DMS153 treated with DMSO at 0.1 percent for 48 hours (cell line): ENCODE measurements around the gene NAA60.
"Not testable (repeated sequence)": the region's sequence is repeated elsewhere in the genome, so short reads cannot be mapped to it uniquely, and the experiment has no call there.

ENCODE experiments used
- DNase-seq: peaks from one replicate; lab custom pipeline; 2025; ENCODE audit not compliant: unreplicated experiment; lab: John Stamatoyannopoulos, UW

Gene NAA60

GRCh38 chr16:3481696-3482658 lies 38.5 kb downstream of the NAA60 start:
- DNase-seq = no peak

DNA sequence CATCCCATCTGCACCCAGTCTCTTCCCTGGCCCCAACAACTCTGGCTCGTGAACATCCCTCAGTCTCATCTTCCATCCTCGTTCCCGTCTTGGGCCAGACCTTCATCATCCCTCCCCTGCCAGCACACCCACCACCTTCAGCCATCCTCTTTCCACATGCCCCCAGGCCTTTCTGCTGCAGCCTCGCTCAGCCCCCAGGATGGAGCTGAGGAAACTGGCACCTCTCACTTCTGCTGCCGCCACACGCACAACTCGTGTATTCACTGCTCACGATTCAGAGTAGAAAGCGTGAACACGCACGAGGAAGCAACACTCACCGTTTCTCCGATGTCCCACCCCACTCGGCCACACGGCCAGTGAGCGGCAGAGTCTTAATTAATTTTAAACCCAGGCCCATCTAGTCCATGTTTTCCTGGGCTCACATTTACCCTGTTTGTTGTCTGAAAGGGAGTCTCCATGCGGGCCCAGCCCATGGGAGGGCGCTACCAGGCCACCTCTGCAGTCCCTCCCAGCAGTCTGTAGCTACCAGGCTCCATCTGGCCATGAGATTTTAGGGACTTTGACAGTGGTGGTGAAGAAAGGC lies 39.3 kb downstream of the NAA60 start:
- DNase-seq = no peak

- DNase-seq = no peak
These were observed 41.0 kb downstream of the NAA60 start for GRCh38 chr16:3484318-3485096.

DNA sequence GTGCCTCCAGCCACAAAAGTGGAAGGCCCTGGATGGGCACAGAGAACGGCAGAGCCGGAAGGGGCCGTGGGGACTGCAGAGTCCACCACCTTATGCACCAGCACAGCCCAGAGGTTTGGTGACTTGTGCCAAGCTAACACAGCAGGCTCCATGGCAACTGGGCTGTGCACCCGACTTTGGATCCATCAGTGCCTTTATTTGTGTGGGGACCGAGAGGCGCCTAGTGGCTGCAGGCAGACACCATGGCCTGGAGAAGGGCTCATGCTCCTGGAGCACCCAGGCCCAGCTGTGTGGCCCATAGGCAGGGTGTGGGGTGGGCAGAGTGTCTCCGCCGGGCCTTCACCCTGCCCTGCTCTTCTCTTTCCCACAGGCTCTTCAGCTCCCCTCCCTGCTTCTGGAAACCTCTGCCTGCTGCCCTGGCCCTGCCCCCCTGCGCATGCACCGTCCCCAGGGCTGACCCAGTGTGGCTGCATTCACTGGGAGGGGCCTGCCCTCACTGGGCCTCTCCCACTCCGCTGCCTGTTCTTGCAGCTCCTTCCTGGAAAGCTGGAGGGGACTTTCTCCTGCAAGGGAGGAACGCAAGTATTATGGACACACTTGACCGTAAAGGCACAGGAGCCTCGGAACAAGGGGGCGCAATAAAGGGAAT lies 41.7 kb downstream of the NAA60 start:
- no peak for DNase-seq

GRCh38 chr16:3485821-3486505 lies 42.5 kb downstream of the NAA60 start:
- no peak for DNase-seq

DNA sequence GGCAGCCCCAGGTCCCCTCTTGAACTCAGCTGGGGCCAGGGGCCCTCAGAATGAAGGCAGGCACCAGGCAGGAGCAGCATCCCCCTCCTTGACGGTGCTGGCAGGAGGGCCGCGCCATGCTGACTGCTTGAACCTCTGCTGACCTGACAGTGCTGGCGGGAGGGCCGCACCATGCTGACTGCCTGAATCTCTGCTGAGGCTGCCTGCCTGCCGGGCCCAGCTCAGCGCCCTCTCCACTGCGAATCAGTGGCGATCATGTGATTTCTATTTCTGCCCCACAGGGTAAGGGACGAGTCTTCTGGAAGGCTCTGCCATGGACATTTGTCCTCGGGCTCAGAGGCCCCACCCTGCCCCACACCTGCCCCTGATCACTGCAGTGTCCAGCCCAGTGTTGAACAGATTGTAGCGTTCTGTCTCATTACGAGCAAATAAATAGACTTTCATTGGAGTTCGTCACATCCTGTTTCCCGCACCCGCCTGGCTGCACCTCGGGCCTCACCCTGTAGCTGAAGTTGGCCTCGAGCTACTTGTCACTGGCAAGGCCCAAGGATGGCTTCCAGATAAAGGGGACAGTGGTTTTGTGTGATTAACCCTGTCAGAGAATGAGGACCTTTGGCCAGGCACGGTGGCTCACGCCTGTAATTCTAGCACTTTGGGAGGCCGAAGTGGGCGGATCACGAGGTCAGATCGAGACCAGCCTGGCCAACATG lies 43.2 kb downstream of the NAA60 start:
- no peak for DNase-seq

DNA sequence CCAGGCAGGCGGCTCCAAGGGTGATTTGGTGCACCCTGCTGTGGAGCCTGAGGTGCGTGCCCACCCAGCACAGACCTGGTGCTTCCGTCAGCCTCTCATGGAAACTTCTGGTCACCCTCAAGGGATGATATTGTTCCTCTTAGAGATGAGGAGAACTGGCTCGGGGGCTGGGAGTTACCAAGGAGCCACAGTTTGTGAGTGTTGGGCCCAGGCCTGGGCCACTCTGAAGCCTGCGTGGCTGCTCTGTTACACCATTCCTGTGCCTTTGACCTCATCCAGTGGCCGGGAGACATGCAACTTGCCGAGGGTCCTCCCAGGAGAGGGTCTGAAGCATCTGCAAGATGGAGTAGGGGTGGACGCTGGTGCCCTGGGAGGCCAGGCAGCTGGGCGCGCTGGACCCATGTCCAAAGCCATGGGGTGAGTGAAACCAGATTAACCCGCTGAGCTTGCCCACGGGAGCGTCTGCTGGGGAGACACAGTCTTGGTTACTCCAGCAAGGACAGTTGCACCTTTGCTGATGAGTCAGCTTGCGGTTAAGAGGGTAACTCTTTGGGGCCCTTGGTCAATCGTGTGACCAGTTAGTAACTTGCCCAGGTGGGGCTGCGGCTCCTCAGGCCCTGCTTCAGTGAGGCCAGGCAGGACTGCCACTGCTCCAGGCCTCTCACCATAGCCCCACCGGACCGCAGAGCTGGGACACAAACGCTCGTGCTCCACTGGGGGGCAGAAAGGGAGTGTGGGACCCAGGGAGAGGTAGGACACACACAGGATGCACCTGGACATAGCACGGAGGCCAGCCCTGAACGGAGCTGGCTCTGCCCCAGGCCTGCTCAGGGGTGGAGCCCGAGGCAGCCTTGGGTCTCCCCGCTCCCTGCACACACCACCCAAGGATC lies 44.3 kb downstream of the NAA60 start:
- DNase-seq = no peak

DNA sequence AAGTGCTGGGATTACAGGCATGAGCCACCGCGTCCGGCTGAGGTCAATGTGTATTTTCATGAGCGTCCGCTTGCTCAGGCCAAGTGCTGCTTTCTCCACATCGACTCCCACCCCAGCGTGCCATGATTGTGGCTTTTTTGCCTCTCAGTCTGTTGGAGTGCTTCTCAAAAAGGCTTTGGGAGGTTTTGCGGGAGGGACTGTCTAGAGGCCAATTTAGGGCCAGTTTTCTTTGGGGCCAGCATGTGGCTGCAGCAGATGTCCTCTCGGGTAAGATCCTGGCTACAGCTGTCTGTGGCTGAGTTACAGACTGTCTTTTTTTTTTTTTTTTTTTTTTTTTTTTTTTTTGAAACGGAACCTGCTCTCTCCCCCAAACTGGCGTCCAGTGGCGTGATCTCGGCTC lies 45.3 kb downstream of the NAA60 start:
- no peak for DNase-seq

- no peak for DNase-seq
These were observed 47.6 kb downstream of the NAA60 start for GRCh38 chr16:3490911-3491629.

- DNase-seq = no peak
These were observed 48.9 kb downstream of the NAA60 start for GRCh38 chr16:3492356-3492755.

DNA sequence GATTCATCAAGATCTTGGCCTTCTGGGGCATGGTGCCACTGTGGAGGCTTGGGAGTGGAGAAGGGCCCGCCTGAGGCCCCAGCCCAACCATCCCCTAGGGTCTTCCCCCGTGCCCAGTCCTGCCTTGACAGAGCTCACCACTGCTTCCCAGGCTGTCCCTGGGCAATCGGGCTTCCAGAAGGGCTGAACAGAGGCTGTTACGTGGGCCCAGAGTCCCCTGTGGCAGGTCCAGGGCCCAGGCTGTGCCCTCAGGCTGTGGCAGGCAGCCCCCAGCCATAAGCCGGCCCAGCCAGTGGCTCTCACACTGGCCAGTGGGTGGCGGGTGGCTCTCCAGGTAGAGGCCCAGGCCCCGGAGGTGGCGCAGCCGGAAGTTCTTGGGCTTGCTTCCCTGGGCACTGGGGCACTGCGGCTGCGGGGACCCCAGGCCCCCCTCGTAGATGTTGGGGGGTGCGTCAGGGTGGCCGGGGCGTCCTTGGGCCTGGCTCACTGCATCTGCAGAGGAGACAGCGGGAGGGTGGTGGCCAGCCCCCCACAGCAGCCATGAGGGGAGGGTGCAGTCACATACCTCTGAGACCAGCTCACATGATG lies 51.0 kb downstream of the NAA60 start:
- DNase-seq = no peak

GRCh38 chr16:3495176-3495575 lies 51.7 kb downstream of the NAA60 start, which contains the start of gene C16orf90:
Gene C16orf90 (minus strand): TSS chr16:3495489. CDS start chr16:3495421, 68 bp downstream.
- no peak for DNase-seq

- DNase-seq = no peak
These were observed 52.9 kb downstream of the NAA60 start for GRCh38 chr16:3496386-3496785.

GRCh38 chr16:3497771-3498170 lies 54.3 kb downstream of the NAA60 start:
- DNase-seq = no peak

DNA sequence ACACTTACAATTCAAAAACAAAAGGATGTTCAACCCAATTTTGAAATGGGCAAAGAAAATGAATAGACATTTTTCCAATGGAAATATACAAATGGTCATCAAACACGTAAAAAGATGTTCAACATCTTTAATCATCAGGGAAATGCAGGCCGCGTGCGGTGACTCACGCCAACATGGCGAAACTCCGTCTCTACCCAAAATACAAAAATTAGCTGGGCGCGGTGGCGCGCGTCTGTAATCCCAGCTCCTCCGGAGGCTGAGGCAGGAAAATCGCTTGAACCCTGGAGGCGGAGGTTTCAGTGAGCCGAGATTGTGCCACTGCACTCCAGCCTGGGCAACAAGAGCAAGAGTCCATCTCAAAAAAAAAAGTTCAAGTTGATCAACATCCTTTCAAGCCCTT lies 55.5 kb downstream of the NAA60 start:
- no peak for DNase-seq

- not testable (repeated sequence) for DNase-seq
These were observed 57.9 kb downstream of the NAA60 start for GRCh38 chr16:3501412-3501761.

DNA sequence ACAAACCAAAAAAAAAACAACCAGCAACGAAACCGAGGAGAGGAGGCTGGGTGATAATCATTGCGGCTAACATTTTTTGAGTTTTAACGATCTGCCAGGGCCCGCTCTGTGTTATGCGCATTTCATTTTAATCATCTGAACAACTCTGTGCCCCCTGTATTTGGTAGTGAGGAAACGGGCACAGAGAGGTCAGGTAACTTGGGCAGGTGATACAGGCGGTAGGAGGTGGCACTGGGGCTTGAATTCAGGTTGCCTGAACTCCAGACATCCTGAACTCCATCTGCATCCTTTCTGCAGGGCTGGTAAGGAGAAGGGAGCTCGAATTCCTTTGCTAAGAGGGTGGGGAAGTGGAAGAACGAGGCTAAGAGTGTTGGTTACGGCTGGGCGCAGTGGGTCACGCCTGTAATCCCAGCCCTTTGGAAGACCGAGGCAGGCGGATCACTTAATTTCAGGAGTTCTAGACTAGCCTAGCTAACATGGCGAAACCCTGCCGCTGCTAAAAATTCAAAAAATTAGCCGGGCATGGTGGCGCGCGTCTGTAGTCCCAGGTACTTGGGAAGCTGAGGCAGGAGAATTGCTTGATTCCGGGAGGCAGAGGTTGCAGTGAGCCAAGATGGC lies 58.4 kb downstream of the NAA60 start:
- DNase-seq = no peak

- DNase-seq = no peak
These were observed 60.0 kb downstream of the NAA60 start for GRCh38 chr16:3503523-3503922.
